CD4-positive, alpha-beta T cell treated with Interleukin-17A for 1 hour (primary cell): ENCODE results near the gene CCDC197.

Experiments
- DNase-seq: peaks from one replicate; pipeline ENCODE4 v3.0.0-alpha.2; 2020

CCDC197 gene

DNA sequence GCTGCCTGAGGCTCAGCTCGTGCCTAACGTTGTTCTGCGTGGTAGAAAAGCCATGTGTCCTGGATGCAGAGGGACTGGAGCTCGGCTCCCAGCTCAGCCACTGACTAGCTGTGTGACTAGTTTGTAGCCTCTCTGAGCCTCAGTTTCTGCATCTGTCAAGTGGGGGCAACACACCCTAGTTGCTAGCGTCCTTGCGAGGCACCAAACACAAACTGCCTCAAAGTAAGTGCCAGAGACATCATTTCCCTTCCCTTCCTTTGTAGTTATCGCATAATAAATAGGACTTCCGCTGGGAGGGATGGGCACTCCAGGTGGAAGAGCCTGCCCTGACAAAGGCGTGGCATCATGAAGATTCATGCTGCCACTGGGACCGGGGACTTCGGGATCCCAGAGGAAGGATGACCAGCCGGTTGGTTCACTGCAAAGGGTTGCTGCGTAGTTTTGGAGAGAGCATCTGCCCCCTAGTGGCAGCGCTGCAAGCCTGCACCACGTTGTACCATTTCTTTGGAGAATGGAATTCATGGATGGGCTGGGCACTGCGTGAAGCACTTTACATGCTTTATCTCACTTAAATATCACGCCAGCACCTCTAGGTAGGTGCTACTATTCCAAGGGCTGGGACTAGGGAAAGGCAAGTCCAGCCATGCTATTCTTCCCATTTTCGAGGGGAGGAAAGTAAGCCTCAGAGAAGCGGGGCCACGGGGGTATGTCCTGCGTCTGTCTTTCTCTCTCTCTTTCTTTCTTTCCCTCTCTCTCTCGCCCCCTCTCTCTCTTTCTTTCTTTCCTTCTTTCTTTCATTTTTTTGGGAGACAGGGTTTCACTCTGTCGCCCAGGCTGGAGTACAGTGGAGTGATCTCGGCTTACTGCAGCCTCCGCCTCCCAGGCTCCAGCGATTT lies 4.6 kb downstream of the CCDC197 start:
- DNase-seq = peak; percentile 65

DNA sequence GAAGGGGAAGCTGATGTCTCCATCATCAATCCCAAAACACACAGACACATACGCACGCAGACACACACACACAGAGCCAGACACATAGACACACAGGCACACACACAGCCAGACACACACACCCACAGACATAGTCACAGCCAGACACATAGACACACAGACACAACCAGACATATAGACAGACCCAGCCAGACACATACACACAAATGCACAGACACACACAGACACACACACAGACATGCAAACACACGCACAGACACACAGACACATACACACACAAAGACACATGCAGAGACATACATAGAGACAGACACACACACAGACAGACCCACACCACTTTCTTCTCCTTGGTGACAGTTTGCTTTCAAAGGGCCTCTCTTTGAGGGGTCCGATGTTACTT lies 6.3 kb downstream of the CCDC197 start:
- DNase-seq = no peak

DNA sequence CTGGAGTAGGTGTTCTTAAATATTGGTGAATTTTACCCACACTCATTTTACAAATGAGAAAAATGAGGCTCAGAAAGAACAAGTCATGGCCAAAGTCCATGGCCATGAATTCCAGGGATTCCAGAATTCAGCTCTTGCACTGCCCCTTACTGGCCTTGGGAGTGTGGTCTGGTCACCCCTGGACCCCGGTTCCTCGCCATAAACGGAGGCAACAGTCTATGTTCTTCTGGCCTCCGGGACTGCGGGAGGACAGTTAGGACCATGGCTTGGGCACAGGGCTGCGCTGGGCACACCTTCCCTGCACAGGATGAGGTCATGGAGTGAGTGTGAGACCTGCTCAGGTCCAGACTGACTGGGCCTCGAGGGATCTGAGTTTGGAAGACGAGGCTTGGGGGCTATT lies 6.9 kb downstream of the CCDC197 start:
- no peak for DNase-seq

DNA sequence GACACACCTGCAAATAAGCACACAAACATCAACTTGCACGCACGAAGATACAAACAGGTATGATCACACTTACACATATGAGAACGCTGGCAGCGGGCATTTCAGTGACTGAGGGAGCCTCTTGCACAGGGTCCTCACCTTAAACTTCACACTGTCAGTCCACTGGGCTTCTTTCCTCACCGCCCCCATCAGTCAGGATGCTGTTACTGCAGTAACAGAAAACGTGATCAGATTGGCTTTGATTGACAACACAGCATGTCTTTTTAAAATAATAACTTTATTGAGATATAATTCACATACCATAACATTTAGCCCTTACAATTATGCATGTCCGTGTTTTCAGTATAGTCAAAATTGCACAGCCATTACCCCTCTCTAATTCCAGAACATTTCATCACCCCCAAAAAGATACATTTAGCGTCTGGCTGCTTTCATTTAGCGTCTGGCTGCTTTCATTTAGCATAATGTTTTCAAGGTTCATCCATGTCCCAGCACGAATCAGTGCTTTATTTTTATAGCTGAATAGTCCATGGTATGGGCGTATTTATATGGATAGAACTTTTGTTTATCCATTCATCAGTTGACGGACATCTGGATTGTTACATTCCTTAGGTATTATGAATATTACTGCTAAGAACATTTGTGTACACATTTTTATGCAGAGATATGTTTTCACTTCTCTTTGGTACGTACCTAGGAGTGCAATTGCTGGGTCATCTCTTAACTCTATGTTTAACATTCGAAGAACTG lies 8.4 kb downstream of the CCDC197 start:
- peak; percentile 23 for DNase-seq

DNA sequence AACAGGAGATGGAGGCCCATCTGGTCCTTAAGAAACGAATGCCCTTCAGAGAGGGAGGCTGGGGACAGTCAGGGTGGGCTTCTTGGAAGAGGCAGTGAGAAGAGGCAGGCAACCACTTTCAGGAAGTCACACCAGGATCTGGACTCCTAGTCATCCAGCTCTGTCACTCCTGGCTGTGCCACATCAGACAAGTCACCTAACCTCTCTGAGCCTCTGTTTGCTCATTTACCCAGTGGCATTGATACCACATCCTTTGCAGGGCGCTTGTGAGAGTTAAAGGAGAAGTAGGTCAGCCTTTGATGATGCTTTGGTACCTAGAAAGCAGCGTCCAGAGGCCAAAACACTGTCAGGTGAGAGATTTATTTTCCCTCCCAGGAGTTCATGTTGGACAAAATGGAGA lies 11.1 kb downstream of the CCDC197 start:
- DNase-seq = no peak

DNA sequence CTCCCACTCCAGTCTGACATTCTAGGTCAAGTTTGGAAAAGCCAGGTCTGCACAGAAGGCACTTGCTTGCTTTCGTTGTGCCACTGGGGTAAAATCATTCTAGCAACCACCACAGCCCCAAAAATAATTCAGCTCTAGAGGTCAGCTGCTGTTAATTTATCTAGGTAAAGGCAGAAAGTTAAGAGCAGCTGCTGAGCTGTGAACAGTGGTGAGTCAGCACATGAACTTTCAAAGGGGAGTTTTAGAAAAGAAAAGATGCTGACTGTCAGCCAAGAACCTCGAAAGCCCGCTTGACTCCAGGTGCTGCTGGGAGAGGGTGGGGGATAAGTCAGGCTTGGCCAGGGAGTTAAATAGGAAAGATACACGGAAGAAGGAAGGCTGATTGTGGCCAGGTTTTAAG lies 12.7 kb downstream of the CCDC197 start:
- no peak for DNase-seq

DNA sequence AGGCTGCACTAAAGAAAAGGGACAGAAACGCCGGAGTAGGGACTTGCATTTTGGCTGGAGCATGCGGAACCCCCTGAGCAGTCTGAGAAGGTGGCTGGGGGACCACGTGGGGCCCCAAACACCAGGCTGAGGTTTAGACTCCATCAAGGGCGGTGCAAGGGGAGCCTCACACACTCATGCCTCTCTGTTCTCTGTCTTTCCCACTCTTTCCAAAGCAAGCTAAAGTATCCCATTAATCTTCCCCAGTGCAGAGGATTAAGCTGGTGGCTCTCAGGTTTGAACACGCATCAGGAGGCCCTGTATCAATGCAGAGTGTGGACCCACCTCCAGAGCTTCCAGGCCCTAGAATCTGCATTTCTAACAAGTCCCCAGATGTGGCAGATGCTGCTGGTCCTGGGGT lies 13.5 kb downstream of the CCDC197 start:
- DNase-seq = no peak

DNA sequence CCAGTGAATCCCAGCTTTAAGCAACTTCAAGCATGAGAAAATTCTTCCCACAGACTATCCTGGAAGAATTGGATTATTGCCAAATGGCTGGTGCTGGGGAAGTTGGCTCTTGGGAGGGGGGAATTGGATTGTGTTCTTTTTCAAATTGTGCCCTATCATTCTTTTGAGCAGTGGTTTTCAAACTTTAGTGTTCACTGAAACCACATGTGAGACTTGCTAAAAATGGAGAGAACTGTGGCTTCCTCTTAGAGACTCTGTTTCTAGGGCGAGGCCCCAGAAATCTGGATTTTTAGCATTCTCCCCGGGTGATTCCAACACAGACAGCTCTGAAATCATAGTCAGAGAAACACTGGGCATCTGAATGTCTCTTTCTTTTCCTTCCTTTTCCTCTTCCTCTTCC lies 14.7 kb downstream of the CCDC197 start:
- peak; percentile 56 for DNase-seq

DNA sequence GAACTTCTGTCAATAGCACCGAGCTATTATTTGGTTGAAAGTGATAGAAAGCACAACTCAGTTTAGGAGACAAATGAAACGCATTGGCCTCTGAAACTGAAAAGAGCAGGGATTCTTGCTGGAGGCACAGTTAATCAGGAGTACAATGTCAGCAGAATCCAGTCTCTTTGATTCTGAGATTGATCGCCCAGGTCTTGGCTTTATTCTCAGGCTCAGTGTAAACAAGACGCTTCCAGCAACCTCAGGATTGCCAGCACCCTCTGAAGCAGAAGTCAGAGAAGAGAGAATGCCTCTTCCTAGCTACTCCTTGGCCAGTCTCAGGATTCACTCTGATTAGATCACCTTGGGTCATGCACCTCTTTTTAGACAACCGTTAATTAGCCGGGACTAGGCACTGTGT lies 17.3 kb downstream of the CCDC197 start:
- DNase-seq = no peak

DNA sequence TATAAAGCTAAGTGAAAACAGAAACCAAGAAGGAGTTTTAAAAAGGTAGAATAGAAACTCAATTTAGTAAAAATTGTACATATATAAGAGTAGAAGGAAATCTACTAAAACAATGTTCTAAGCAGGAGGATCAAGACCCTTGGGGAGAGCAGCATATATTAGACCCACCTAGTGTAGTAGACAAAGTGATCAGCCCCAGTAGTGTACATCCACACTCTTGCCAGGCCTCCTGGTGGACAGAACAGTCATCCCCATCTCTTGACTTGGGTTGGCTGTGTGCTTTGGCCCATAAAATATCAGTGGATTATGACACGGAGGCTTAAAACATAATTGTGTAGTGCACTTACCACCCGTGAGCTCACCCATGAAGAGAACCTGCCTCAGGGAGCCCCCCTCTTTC lies 18.1 kb downstream of the CCDC197 start:
- no peak for DNase-seq

DNA sequence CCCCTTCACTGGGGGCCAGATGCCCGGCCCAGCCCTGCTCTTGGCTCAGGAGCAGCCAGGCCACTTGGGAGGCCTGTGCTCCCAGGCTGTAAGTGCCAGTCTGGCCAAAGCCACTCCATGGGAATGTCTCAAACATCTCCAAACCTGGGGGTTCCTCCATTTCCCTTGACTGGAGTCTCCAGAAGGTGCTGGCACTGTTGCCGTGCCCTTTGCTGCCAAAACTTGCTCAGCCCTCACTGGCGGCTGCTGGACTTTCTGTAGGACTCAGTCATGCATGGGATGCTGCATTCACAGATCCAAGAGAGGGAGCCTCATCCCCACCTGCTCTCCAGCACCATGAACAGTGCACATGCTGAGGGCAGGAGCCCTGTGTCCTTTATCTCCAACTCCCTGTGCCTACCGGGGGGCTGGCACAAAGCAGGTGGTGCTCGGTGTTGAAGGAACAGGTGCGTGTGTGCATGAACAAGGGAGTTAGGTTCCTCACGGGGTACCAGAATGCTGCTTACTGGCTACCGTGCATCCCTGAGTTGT lies 19.4 kb downstream of the CCDC197 start:
- DNase-seq = no peak

DNA sequence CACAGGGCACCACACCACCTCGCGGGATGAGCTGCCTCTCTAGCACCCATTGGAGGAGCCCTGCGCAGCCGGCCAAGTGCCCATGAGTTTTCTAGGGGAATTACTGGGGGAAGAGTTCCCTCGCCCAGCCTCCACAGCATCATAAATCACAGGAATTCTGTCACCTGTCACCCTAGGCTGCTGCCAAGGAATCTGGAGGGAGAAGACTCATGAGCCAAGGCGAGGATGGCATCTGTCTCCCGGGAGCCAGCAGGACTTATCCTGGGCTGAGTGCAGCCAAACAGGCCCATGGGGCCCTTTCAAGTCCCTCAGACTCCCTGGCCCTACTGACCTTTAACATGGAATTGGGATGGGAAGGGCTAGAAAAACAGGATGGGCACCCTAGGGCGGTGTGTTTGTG lies 21.2 kb downstream of the CCDC197 start:
- no peak for DNase-seq

DNA sequence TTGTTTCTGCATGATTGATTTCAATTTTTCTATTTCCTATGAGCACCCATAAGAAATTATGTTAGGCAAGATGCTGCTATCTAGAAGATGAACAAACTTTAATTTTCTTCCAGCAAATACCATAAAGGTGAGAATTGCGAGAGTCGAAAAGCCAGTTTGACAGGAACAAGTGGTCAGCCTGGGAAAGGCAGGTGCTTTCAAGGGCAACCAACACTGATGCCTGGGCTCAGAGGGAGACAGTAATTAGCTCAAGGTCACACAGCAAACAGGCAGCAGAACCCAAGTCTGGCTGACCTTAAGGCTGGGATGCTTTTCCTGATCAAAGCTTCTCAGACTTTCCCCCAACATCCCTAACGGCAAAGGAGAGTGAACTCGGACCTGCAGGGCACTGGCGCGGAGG lies 22.2 kb downstream of the CCDC197 start:
- no peak for DNase-seq

DNA sequence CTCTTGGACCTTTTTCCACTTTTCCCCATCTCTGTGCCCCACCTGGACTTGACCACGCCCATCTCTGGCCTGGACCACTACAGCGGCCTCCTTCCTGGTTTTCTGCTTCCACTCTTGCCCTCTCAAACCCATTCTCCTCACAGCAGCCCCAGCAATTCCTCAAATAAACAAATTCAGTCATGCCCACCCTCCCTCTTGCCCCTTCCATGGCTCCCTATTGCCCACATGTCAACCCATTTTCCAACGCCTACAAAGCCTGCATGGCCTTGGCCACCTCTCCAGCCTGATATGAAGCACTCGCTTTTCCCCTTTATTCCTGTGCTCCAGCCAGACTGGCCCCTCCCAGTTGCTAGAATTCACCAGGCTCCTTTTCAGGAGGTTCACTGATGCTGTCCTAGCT lies 23.2 kb downstream of the CCDC197 start:
- no peak for DNase-seq

DNA sequence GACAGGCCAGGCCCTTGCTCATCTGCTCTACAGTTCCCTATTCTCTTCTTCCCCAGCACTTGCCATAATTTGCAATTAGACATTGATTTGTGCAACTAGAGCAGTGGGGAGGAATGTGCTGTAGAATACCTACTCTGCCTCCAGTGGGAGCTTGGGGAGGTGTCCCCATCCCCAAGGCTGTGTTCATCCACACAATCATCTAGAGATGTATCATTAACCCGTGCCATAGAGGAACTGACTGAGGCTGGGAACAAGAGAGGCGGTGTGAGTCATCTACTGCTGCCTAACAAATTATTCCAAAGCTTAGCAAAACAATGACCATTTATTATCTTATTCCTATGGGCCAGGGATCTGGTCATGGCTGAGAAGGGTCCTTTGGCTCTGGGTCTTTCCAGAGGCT lies 23.9 kb downstream of the CCDC197 start:
- DNase-seq = no peak

DNA sequence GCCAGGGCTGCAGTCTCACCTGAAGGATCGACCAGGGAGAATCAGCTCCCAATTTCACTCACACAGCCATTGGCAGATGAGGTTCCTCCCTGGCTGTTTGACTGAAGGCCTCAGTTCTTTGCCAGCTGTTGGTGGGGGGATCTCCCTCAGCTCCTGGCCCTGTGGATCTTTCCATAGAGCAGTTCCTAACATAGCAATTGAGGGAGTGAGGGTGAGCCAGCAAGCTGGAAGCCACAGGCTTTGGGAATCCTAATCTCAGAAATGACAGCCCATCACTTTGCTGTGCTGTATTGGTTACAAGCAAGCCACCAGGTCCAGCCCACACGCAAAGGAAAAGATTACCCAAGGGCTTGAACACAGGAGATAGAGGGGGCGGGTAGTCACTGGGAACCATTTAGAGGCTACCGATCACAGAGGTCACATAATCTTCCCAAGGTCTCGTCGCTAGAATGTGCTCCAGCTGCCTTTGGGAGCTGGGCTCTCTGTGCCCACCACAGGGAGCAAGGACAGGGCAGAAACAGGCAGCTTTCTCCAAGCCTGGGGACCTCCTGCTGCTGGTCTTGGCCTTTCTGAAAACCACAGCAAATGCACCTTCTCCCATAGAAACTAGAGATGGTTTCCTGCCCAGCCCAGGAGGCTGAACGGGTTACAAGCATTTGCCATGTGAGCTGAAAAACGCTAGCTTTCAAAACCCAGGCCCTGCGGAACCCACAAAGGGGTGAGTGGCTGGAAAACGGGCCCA lies 24.5 kb downstream of the CCDC197 start:
- DNase-seq = no peak

DNA sequence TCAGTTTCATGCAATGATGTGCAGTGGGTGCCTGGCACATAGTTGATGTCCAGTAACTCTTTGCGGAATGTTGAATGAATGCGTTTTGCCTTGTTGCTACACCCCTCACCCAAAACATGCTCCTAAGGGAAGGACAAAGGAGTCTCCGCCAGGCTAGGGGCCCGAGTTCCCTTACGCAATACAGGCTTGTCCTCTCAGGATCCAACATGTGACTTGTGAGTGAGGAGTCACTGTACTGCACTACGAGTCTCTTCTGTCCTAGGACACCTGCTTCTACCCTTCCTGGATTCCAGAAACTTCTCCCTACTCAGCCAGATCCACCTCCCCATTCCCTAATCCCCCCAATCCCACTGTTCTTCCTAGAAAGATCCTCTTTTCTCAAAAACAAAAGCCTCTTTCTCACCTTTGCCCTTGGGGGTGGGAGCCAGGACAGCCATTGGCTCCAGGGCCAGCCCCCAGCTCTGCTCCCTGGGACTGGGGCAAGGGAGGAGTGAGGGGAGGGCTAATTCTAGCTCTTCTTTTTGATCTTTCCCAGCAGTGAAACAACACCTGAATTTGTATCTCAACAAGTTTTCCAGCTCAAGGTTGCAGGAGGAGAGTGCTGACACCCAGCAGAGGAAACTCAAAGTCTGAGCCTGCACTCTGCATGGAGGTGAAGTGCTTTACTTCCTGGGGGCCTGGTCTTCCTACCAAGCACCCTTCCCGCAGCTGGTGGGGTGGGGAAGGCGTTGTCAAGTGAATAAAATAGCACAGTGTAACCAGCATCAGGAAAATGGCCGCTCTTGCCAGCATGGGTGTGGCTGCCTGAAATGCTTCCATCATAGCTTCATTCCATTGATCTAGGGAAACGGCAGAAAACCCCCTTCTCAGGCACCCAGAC lies 25.7 kb downstream of the CCDC197 start:
- DNase-seq = no peak

DNA sequence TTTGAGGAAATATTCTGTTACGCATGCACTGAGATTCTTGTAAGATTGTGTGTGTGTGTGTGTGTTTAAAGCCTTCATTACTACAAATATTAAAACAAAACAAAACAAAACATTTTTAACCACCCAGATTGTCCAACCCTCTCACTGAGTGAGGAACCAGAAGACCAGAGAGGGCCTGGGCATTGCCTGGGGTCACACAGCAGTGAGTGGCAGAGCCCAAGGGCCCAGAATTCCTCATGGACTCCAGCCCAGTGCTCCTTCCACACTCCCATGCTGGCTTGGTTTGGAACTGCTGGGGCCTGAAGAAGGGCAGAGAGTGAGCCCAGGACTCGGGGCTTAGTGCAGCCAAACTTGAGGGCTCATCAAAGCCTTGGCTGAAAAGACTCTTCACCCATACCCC lies 27.4 kb downstream of the CCDC197 start:
- DNase-seq = no peak

DNA sequence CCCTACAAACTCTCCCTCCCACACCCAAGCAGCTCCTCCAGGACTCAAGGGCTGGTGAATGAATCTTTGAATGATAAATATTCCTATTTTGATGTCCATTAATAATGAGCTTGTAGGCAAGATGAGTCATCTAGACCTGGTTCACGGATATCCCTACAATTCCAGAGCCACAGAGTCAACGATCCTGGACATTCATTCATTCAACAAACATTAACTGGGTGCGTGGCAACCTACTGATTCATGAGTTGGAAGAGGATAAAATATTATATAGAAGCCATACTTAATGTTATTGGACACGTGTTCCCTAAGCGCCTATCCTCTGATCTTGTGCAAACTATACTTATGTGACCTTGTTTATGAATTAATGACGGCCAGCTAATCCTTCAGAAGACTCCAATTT lies 28.6 kb downstream of the CCDC197 start:
- DNase-seq = no peak

DNA sequence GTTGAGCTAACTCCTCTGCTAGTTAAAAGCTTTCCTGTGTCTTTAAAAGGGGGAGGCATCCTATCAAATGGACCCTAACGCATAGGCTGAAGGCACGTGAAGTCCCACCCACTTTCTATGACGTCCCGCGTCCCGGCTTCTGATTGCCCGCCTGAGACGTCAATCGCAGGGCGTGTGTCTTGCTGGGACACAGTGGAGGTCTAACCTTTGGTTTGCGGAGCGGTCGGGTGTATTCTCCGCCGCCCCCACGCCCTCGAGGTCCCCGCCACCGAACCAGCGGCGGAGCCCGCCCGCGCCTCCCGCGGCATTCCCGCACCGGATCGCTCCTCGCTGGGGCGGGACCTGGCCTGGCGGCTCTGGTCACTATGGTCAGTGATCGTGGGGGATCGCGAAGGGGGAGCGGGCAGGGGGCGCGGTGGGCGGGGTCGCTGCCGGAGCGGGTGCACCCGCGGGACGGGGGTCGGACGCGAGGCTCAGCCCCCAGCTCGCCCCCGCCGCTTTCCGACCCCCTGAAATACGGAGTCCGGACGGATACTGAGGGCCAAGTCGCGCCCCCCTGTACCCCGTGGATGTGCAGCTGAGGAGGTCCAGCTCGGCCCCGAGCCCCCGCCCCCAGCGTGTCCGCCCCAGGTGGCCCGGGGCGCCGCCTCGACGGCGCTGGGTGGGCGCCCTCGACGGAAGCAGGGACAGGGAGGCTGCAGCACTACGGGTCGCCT lies 29.2 kb downstream of the CCDC197 start, which contains the start of gene OTUB2:
TSS of gene OTUB2 (plus strand) at position 168 of the 716 bp plus-strand sequence. CDS start at position 366, 198 bp downstream.
- peak; percentile 99 for DNase-seq

DNA sequence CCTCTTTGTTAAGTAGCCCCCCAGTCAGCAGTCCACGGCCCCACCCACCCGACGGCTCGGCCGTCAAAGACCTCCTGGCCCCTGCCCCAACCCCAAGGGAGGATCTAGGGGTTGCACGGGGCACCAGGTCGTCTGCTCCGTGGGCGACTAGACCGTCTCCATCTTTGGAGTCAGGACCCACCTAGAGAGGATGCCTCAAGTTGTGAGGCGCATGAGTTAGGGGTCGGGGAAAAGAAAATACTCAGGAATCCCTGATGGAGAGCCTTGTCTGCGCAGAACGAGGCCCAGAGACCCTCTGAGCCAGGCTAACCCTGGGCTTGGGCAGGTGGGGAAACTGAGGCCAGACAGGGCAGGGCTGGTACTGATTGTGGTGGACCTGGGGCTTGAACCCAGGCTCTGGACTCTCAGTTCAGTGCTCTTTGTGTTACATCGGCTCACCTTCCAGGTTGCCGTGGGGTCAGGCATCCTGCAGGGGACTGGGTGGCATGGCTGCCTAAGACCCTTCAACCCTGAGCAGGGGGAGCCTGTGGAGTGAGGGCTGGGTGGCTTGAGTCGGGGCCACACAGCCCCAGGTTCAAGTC lies 29.9 kb downstream of the CCDC197 start:
- no peak for DNase-seq
